K562 (cell line): ENCODE data around the gene CBX3. TPM values are rescaled to one million over a fixed set of nuclear protein-coding genes. Genes with fewer than 3 reads are reported as not detected.
A peak's percentile ranks its signal among the peaks of the same experiment; 100 is the strongest.

Source experiments
- BRD4 ChIP-seq: fragments of 200-600 bp; sonication (generic); IDR thresholded peaks from 2 replicates; pipeline ENCODE4 v1.6.1; 2017; ENCODE audit warnings: inconsistent platforms
- CCAR2 ChIP-seq: fragments of 200-400 bp; formaldehyde crosslinking; IDR thresholded peaks from 2 replicates; pipeline ENCODE4 v1.6.1; 2017; ENCODE audit warnings: mild to moderate bottlenecking, low read depth, low read length
- CTCF ChIP-seq, 3 experiments: IDR thresholded peaks in 2 of 3; conservative IDR thresholded peaks in 1 of 3; 2 replicates each; pipeline ENCODE4 v1.5.1; 2011 to 2012; ENCODE audit warnings: low read length in 3 of 3, mild to moderate bottlenecking in 3 of 3, control low read depth in 2 of 3, improper control_type of control experiment in 1 of 3, inconsistent platforms in 1 of 3, low read depth in 1 of 3, mixed read lengths in 1 of 3, moderate library complexity in 1 of 3; ENCODE audit not compliant: insufficient read depth in 2 of 3
- DLX4 ChIP-seq: fragments of 250-450 bp; sonication (Bioruptor Pico); IDR thresholded peaks from 2 replicates; pipeline ENCODE4 v1.6.1; 2021; ENCODE audit warnings: mild to moderate bottlenecking
- E2F4 ChIP-seq: sonication (generic); formaldehyde crosslinking; IDR thresholded peaks from 2 replicates; pipeline ENCODE4 v1.8.0; 2022; ENCODE audit warnings: mild to moderate bottlenecking, low read depth, missing genetic modification reagents
- GABPA ChIP-seq: fragments of 200-800 bp; sonication (Bioruptor generic); conservative IDR thresholded peaks from 2 replicates; pipeline ENCODE4 v1.6.1; 2016; ENCODE audit warnings: low read depth, missing genetic modification characterization, missing compliant biosample characterization
- HDAC1 ChIP-seq, 2 experiments: fragments of 450-650 bp; IDR thresholded peaks; 2 replicates each; pipeline ENCODE4 v1.6.1; 2016 to 2017; ENCODE audit warnings: inconsistent platforms in 1 of 2, mild to moderate bottlenecking in 1 of 2, moderate library complexity in 1 of 2
- KAT2B ChIP-seq: IDR thresholded peaks from one replicate; pipeline ENCODE4 v1.6.1; 2012; ENCODE audit warnings: low read depth, mild to moderate bottlenecking, control low read depth, inconsistent platforms, low read length, moderate library complexity
- MXI1 ChIP-seq: IDR thresholded peaks from 2 replicates; pipeline ENCODE4 v1.6.1; 2011; ENCODE audit warnings: low read depth, mild to moderate bottlenecking, improper control_type of control experiment, low read length
- NCOA6 ChIP-seq: fragments of 450-650 bp; IDR thresholded peaks from 2 replicates; pipeline ENCODE4 v1.6.1; 2017; ENCODE audit warnings: mild to moderate bottlenecking
- PRMT5 ChIP-seq: sonication (generic); formaldehyde crosslinking; IDR thresholded peaks from 2 replicates; pipeline ENCODE4 v1.5.0; 2020; ENCODE audit warnings: missing genetic modification reagents
- THRB ChIP-seq: fragments of 450-650 bp; formaldehyde crosslinking; conservative IDR thresholded peaks from 2 replicates; pipeline ENCODE4 v1.4.0; 2022; ENCODE audit warnings: mild to moderate bottlenecking, missing genetic modification characterization
- ZNF197 ChIP-seq: fragments of 200-800 bp; sonication (Bioruptor generic); IDR thresholded peaks from 2 replicates; pipeline ENCODE4 v1.6.1; 2016; ENCODE audit warnings: low read depth, missing genetic modification characterization, missing compliant biosample characterization
- ZNF311 ChIP-seq: fragments of 250-450 bp; sonication (Bioruptor Pico); IDR thresholded peaks from 2 replicates; pipeline ENCODE4 v1.4.0; 2020; ENCODE audit warnings: mild to moderate bottlenecking, moderate library complexity
- ZNF41 ChIP-seq: fragments of 250-450 bp; sonication (Bioruptor Pico); conservative IDR thresholded peaks from 2 replicates; pipeline ENCODE4 v1.4.0; 2020; ENCODE audit warnings: mild to moderate bottlenecking
- ZNF609 ChIP-seq: sonication (generic); formaldehyde crosslinking; IDR thresholded peaks from 2 replicates; pipeline ENCODE4 v1.8.1; 2023; ENCODE audit warnings: missing genetic modification reagents, mild to moderate bottlenecking, borderline replicate concordance
- ZNF668 ChIP-seq: fragments of 250-450 bp; sonication (Bioruptor Pico); IDR thresholded peaks from 2 replicates; pipeline ENCODE4 v1.8.0; 2022; ENCODE audit warnings: mild to moderate bottlenecking, inconsistent platforms
- polyA plus RNA-seq, 8 experiments: library from polyadenylated mRNA; depleted of rRNA in 4 of 8; stranded (reverse) in 5 of 8; unstranded in 3 of 8; fragments of >200 nt; fragmentation: Nextera tagmentation in 2 of 8; fragmentation: Illumina TruSeq in 1 of 8; extraction: Ambion mirVana in 2 of 8; extraction: Trizol in 1 of 8; gene quantifications; 2 replicates each; pipeline versions ENCODE4 v1.2.1 to v1.2.3, GENCODE V29; 2011 to 2014; ENCODE audit warnings: inconsistent platforms in 1 of 8, missing spikeins in 1 of 8
- total RNA-seq, 7 experiments: library from RNA; depleted of rRNA in 6 of 7; stranded (reverse); fragments of >200 nt in 6 of 7; fragmentation: Illumina TruSeq in 2 of 7; extraction: Trizol in 2 of 7; gene quantifications; 2 replicates each; pipeline versions ENCODE4 v1.2.1 to v1.2.3, GENCODE V29; 2011 to 2021; ENCODE audit warnings: low replicate concordance in 1 of 7

CBX3 gene
- total and polyA plus RNA-seq, 9 of the 15 experiments (the other 6 are each of a cell fraction or from before 2014, with no cell fraction given), result 198 to 413 (median 328) TPM

GRCh38 chr7:26200444-26201246, 900 bp upstream of the CBX3 start, which contains the start of gene HNRNPA2B1 (continued):
- TF ChIP-seq E2F4 (peak; percentile 14; the same call in 1 of the 2 replicates), BRD4 (peak; percentile 32; the same call in 1 of the 2 replicates), HDAC1 (IDR thresholded peaks at IDR 0.05) (peak in 1 of 2 experiments; percentile 56; a peak in 2 of 4 replicates), GABPA (tag) (peak; percentile 57), KAT2B (no peak), ZNF41 (CRISPR knock-in tag) (no peak), PRMT5 (CRISPR knock-in tag) (no peak), CTCF (IDR thresholded peaks at IDR 0.05 in 2 of 3, conservative IDR thresholded peaks at IDR 0.05 in 1 of 3; ENCODE audit: insufficient read depth in 2 of 3, low read depth in 1 of 3, low read length in 3 of 3) (no peak; a peak in 1 of 6 replicates), ZNF311 (CRISPR knock-in tag) (no peak), NCOA6 (no peak), MXI1 (no peak), ZNF609 (no peak), THRB (peak; percentile 65; the same call in 1 of the 2 replicates), CCAR2 (no peak), DLX4 (CRISPR knock-in tag) (no peak), ZNF668 (CRISPR knock-in tag) (no peak), ZNF197 (no peak)
